Right lobe of liver (tissue), 6 donors: ENCODE results near the gene ZNF490. TPM values are rescaled to one million over a fixed set of nuclear protein-coding genes. Genes with fewer than 3 reads are reported as not detected.
A peak's percentile ranks its signal among the peaks of the same experiment; 100 is the strongest.

Experiments used
- ATAC-seq, 4 donors: fragments of 200-7000 bp; cut with Tn5 transposase; one replicate each; pipeline ENCODE4 v1.9.1; 2020; ENCODE audit warnings: mild to moderate bottlenecking in 4 of 4, moderate library complexity in 4 of 4
- DNase-seq, 3 donors: peaks; one replicate each; pipeline ENCODE4 v3.0.0-alpha.2; 2020
- H3K27ac ChIP-seq, 3 donors: fragments of 200-600 bp; one replicate each; pipeline ENCODE4 v1.8.0; 2022
- H3K27me3 ChIP-seq, 2 donors: fragments of 200-600 bp; one replicate each; pipeline ENCODE4 v1.8.0; 2022
- H3K36me3 ChIP-seq, 4 donors: fragments of 200-600 bp; sonication (generic) in 1 of 4; one replicate each; pipeline versions ENCODE4 v1.5.1 to v1.8.0; 2017 to 2022; ENCODE audit warnings: control low read depth in 1 of 4
- H3K4me1 ChIP-seq, 4 donors: fragments of 200-600 bp; sonication (generic) in 1 of 4; one replicate each; pipeline versions ENCODE4 v1.5.1 to v1.8.0; 2017 to 2022; ENCODE audit warnings: control low read depth in 1 of 4
- H3K4me3 ChIP-seq, 3 donors: fragments of 200-600 bp; one replicate each; pipeline ENCODE4 v1.8.0; 2022
- H3K9me3 ChIP-seq, 4 donors: fragments of 200-600 bp; sonication (generic) in 1 of 4; one replicate each; pipeline versions ENCODE4 v1.5.1 to v1.8.0; 2017 to 2022; ENCODE audit warnings: control low read depth in 1 of 4
- CTCF ChIP-seq, 4 donors: fragments of 200-600 bp in 3 of 4; fragments of 450-650 bp in 1 of 4; IDR thresholded peaks; one replicate each; pipeline versions ENCODE4 v1.5.1 to v1.8.0; 2016 to 2022; ENCODE audit warnings: antibody characterized with exemption in 4 of 4, mild to moderate bottlenecking in 2 of 4
- POLR2A ChIP-seq: fragments of 450-650 bp; IDR thresholded peaks from one replicate; pipeline ENCODE4 v1.6.1; 2017; ENCODE audit warnings: antibody characterized with exemption, mild to moderate bottlenecking
- WGBS: methylation state at CpG from one replicate; pipeline ENCODE4 v1.1.6; 2018; ENCODE audit warnings: low coverage, low lambda C conversion rate; ENCODE audit not compliant: insufficient coverage; ENCODE audit errors: missing lambda C conversion rate; 5-methylcytosine and 5-hydroxymethylcytosine counted together
- intact Hi-C, 2 donors: fragments of 100-400 bp; cut with DNase I; formaldehyde crosslinking; loops; one replicate each; pipeline versions ENCODE4 v1.11.2 to v1.14.1; 2022
- total RNA-seq, 6 experiments: library from RNA; depleted of rRNA in 2 of 6; stranded (reverse); fragments of >200 nt in 2 of 6; fragmentation: NEBNext Ultra II Directional in 3 of 6; extraction: Animal tissue kit (Norgen Biotek cat#: 25700) in 3 of 6; gene quantifications; one replicate each; pipeline versions ENCODE4 v1.1.0 to v1.2.4, GENCODE V29; 2016 to 2023
- donor health status: DM: no; HTN: yes; CAD: no.
- donor health status: DM: no; HTN: no; CAD: no.
- donor health status: DM: no; HTN: no; CAD: no.
- donor health status: DM: no; HTN: yes; CAD: no.
- donor health status: DM: no; HTN: yes; CAD: no.

Gene ZNF490
- total RNA-seq, 6 experiments from 2014 or later: 3.6 to 7.0 (median 4.3) TPM

GRCh38 chr19:12546068-12546467 lies 64.5 kb downstream of the ZNF490 start:
- H3K36me3 ChIP-seq: no peaks in the 10 kb centered on the region
- no peaks in the 10 kb centered on the region for H3K9me3 ChIP-seq
- no peaks in the 10 kb centered on the region for H3K27me3 ChIP-seq
- ATAC-seq: no peak
- WGBS: 91% methylated on average over 5 of the region's 5 CpGs
- H3K4me3 ChIP-seq: no peak overlapping the region
- intact Hi-C loops: no loop called here
- H3K4me1 ChIP-seq: peaks cover 0 to 42% (median 20%) of the 10 kb centered on the region in 4 donors
- TF ChIP-seq CTCF (IDR thresholded peaks at IDR 0.05) (no peak), POLR2A (no peak)
- H3K27ac ChIP-seq: peak overlapping the region in 1 of 3 donors; percentile 58
- no peak for DNase-seq

- DNase-seq: peak in 2 of 3 donors; percentile 48 to 59
- peak overlapping the region in 2 of 3 donors; percentile 12 to 58 for H3K27ac ChIP-seq
- TF ChIP-seq CTCF (IDR thresholded peaks at IDR 0.05) (no peak), POLR2A (no peak)
- H3K27me3 ChIP-seq: no peaks in the 10 kb centered on the region
- H3K4me3 ChIP-seq: no peak overlapping the region
- 35% methylated on average over 5 of the region's 8 CpGs for WGBS
- no peaks in the 10 kb centered on the region for H3K36me3 ChIP-seq
- intact Hi-C loops: no loop called here
- H3K9me3 ChIP-seq: no peaks in the 10 kb centered on the region
- peak; percentile 82 to 98 (median 96) for ATAC-seq
- H3K4me1 ChIP-seq: peaks cover 0 to 41% (median 20%) of the 10 kb centered on the region in 4 donors
Observed at GRCh38 chr19:12545267-12545666, 65.3 kb downstream of the ZNF490 start.

- TF ChIP-seq POLR2A (no peak), CTCF (IDR thresholded peaks at IDR 0.05) (no peak)
- intact Hi-C loops: no loop called here
- no peak overlapping the region for H3K4me3 ChIP-seq
- peaks cover 0 to 33% (median 16%) of the 10 kb centered on the region in 4 donors for H3K4me1 ChIP-seq
- H3K27me3 ChIP-seq: no peaks in the 10 kb centered on the region
- H3K27ac ChIP-seq: peak overlapping the region in 1 of 3 donors; percentile 31
- ATAC-seq (no peak), DNase-seq (no peak)
- H3K9me3 ChIP-seq: no peaks in the 10 kb centered on the region
- 59% methylated on average over 4 of the region's 5 CpGs for WGBS
- H3K36me3 ChIP-seq: no peaks in the 10 kb centered on the region
Observed at GRCh38 chr19:12544401-12544876, 66.2 kb downstream of the ZNF490 start.

- 78% methylated on average over 1 of the region's 1 CpG for WGBS
- no peak overlapping the region for H3K4me3 ChIP-seq
- no peaks in the 10 kb centered on the region for H3K36me3 ChIP-seq
- no peak overlapping the region for H3K27ac ChIP-seq
- TF ChIP-seq CTCF (IDR thresholded peaks at IDR 0.05): no peak
- no peak for TF ChIP-seq POLR2A
- intact Hi-C loops: no loop called here
- H3K4me1 ChIP-seq: peaks cover 0 to 27% (median 13%) of the 10 kb centered on the region in 4 donors
- ATAC-seq (no peak), DNase-seq (no peak)
- H3K27me3 ChIP-seq: no peaks in the 10 kb centered on the region
- H3K9me3 ChIP-seq: no peaks in the 10 kb centered on the region
Observed at GRCh38 chr19:12543855-12544254, 66.8 kb downstream of the ZNF490 start.

Other genes starting within 250 kb of the ZNF490 start
- 1 to 10 TPM in 3 of 6 experiments, under 1 TPM in 3; 0.56 to 2.3 (median 1.3) TPM for gene ZNF442, start 245.1 kb downstream of the ZNF490 start, total RNA-seq
- gene ZNF799, start 209.5 kb downstream of the ZNF490 start, total RNA-seq: 1 to 10 TPM; 2.3 to 2.8 (median 2.7) TPM
- 1 to 10 TPM in 5 of 6 experiments, under 1 TPM in 1; 1.00 to 3.1 (median 2.8) TPM for gene ZNF443, start 169.8 kb downstream of the ZNF490 start, total RNA-seq
- under 1 TPM in 5 of 6 experiments, not detected in 1; 0.22 to 0.97 (median 0.49) TPM for gene ZNF709, start 126.0 kb downstream of the ZNF490 start, total RNA-seq
- gene ZNF564, start 59.3 kb downstream of the ZNF490 start, total RNA-seq: 1 to 10 TPM; 3.1 to 8.1 (median 5.3) TPM
- 10 to 100 TPM in 1 of 6 experiments, 1 to 10 TPM in 5; 5.5 to 10.7 (median 7.8) TPM for gene ZNF791, start 107 bp upstream of the ZNF490 start, total RNA-seq
- gene MAN2B1, start 55.9 kb upstream of the ZNF490 start, total RNA-seq: 10 to 100 TPM; 32.7 to 76.5 (median 53.6) TPM
- 1 to 10 TPM; 2.5 to 6.2 (median 4.2) TPM for gene WDR83, start 56.0 kb upstream of the ZNF490 start, total RNA-seq
- 10 to 100 TPM; 29.5 to 60.5 (median 45.8) TPM for gene DHPS, start 71.1 kb upstream of the ZNF490 start, total RNA-seq
- gene GNG14, start 77.2 kb upstream of the ZNF490 start, total RNA-seq: not detected
- 1 to 10 TPM; 1.6 to 4.9 (median 2.6) TPM for gene FBXW9, start 85.8 kb upstream of the ZNF490 start, total RNA-seq
- 10 to 100 TPM; 14.8 to 28.7 (median 19.6) TPM for gene TNPO2, start 113.1 kb upstream of the ZNF490 start, total RNA-seq
- gene TRIR, start 123.9 kb upstream of the ZNF490 start, total RNA-seq: 100 to 1,000 TPM in 4 of 6 experiments, 10 to 100 TPM in 2; 69.8 to 244 (median 106) TPM
- gene GET3, start 126.7 kb upstream of the ZNF490 start, total RNA-seq: 10 to 100 TPM; 22.3 to 35.8 (median 25.8) TPM
- gene BEST2, start 141.0 kb upstream of the ZNF490 start, total RNA-seq: not detected
- gene HOOK2, start 164.7 kb upstream of the ZNF490 start, total RNA-seq: 10 to 100 TPM; 16.6 to 34.5 (median 17.6) TPM
- 100 to 1,000 TPM in 2 of 6 experiments, 10 to 100 TPM in 4; 10.2 to 378 (median 66.0) TPM for gene JUNB, start 180.7 kb upstream of the ZNF490 start, total RNA-seq
- 100 to 1,000 TPM; 164 to 466 (median 202) TPM for gene PRDX2, start 191.0 kb upstream of the ZNF490 start, total RNA-seq
- 1 to 10 TPM in 3 of 6 experiments, under 1 TPM in 2, not detected in 1; 0.62 to 2.0 (median 1.2) TPM for gene THSD8, start 191.3 kb upstream of the ZNF490 start, total RNA-seq
- gene RNASEH2A, start 195.8 kb upstream of the ZNF490 start, total RNA-seq: 1 to 10 TPM; 2.1 to 7.1 (median 3.7) TPM
- not detected for gene RTBDN, start 223.8 kb upstream of the ZNF490 start, total RNA-seq
- gene MAST1, start 227.7 kb upstream of the ZNF490 start, total RNA-seq: under 1 TPM in 4 of 6 experiments, not detected in 2; 0.06 to 0.49 (median 0.34) TPM